Naive thymus-derived CD4-positive, alpha-beta T cell (primary cell): ENCODE results near the gene INHA. TPM values are rescaled to one million over a fixed set of nuclear protein-coding genes. Genes with fewer than 3 reads are reported as not detected.
A peak's percentile ranks its signal among the peaks of the same experiment; 100 is the strongest.

Source experiments
- ATAC-seq: fragments of 150-1000 bp; cut with Tn5 transposase; 2 replicates; pipeline ENCODE4 v1.10.0; 2021; ENCODE audit warnings: mild to moderate bottlenecking, moderate library complexity
- CTCF ChIA-PET: fragments of 350-600 bp; sonication (Branson Sonifier 250); formaldehyde crosslinking; loops from one replicate; lab custom pipeline; 2021; ENCODE audit warnings: antibody characterized with exemption; lab: Charles Lee
- POLR2A ChIA-PET: fragments of 350-600 bp; sonication (Branson Sonifier 250); formaldehyde crosslinking; loops from one replicate; lab custom pipeline; 2021; ENCODE audit warnings: antibody characterized with exemption, inconsistent platforms; lab: Charles Lee
- DNase-seq, 9 donors: peaks; one replicate each; pipeline versions ENCODE4 v3.0.0 to v3.0.0-alpha.2; 2020 to 2022; ENCODE audit warnings: mixed read lengths in 1 of 9
- H3K27ac ChIP-seq: one replicate; pipeline ENCODE4 v1.7.0; 2013; ENCODE audit warnings: mild to moderate bottlenecking, low read depth, low read length, moderate library complexity
- H3K27me3 ChIP-seq, 2 donors: one replicate each; pipeline ENCODE4 v1.7.0; 2013; ENCODE audit warnings: low read length in 2 of 2, mild to moderate bottlenecking in 2 of 2, moderate library complexity in 2 of 2; ENCODE audit not compliant: control insufficient read depth in 2 of 2, insufficient read depth in 2 of 2
- H3K36me3 ChIP-seq, 3 experiments: 1 replicate in 2 of 3; 2 replicates in 1 of 3; pipeline ENCODE4 v1.7.0; 2013; ENCODE audit warnings: low read length in 3 of 3, mild to moderate bottlenecking in 3 of 3, moderate library complexity in 1 of 3; ENCODE audit not compliant: insufficient read depth in 3 of 3, control insufficient read depth in 2 of 3
- H3K4me1 ChIP-seq, 2 donors: one replicate each; pipeline ENCODE4 v1.7.0; 2013; ENCODE audit warnings: low read length in 2 of 2, mild to moderate bottlenecking in 2 of 2, moderate library complexity in 1 of 2; ENCODE audit not compliant: control insufficient read depth in 2 of 2, insufficient read depth in 2 of 2
- H3K4me3 ChIP-seq: 2 replicates; pipeline ENCODE4 v1.7.0; 2013; ENCODE audit warnings: mild to moderate bottlenecking, low read length
- H3K9me3 ChIP-seq, 3 experiments: 1 replicate in 2 of 3; 2 replicates in 1 of 3; pipeline ENCODE4 v1.7.0; 2013; ENCODE audit warnings: low read length in 3 of 3; ENCODE audit not compliant: control insufficient read depth in 2 of 3
- H3K27ac Mint-ChIP-seq, 9 donors: one replicate each; pipeline ENCODE4 v1.8.0; 2020 to 2022; ENCODE audit warnings: mixed read lengths in 9 of 9, mild to moderate bottlenecking in 8 of 9, moderate library complexity in 5 of 9, inconsistent platforms in 2 of 9
- H3K27me3 Mint-ChIP-seq, 5 donors: one replicate each; pipeline ENCODE4 v1.8.0; 2021 to 2022; ENCODE audit warnings: mixed read lengths in 5 of 5, mild to moderate bottlenecking in 1 of 5
- H3K36me3 Mint-ChIP-seq, 5 donors: one replicate each; pipeline ENCODE4 v1.8.0; 2020 to 2022; ENCODE audit warnings: mixed read lengths in 5 of 5, mild to moderate bottlenecking in 3 of 5, inconsistent platforms in 1 of 5
- H3K4me1 Mint-ChIP-seq, 7 donors: one replicate each; pipeline ENCODE4 v1.8.0; 2020 to 2022; ENCODE audit warnings: mixed read lengths in 7 of 7, mild to moderate bottlenecking in 3 of 7, inconsistent platforms in 1 of 7
- H3K4me3 Mint-ChIP-seq, 10 donors: one replicate each; pipeline ENCODE4 v1.8.0; 2020 to 2022; ENCODE audit warnings: mild to moderate bottlenecking in 10 of 10, mixed read lengths in 10 of 10, moderate library complexity in 6 of 10, inconsistent platforms in 2 of 10
- H3K9me3 Mint-ChIP-seq, 11 donors: one replicate each; pipeline ENCODE4 v1.8.0; 2020 to 2022; ENCODE audit warnings: mixed read lengths in 11 of 11, mild to moderate bottlenecking in 4 of 11, inconsistent platforms in 1 of 11, moderate library complexity in 1 of 11
- intact Hi-C, 2 donors: fragments of 100-400 bp; cut with micrococcal nuclease; formaldehyde crosslinking; loops; one replicate each; pipeline ENCODE4 v1.15.1; 2023
- polyA plus RNA-seq, 2 donors: library from polyadenylated mRNA; unstranded; fragments of 300-500 nt; fragmentation: Illumina TruSeq; gene quantifications; one replicate each; pipeline ENCODE4 v1.2.3, GENCODE V29; 2021
- total RNA-seq, 6 experiments: library from RNA in 5 of 6; stranded (reverse) in 5 of 6; gene quantifications; 1 replicate in 5 of 6; 2 replicates in 1 of 6; pipeline ENCODE4 v1.2.3 and lab custom pipeline; 2021 to 2026

INHA gene
- total and polyA plus RNA-seq, 7 experiments from 2014 or later = 0.21 TPM; not detected in 6

GRCh38 chr2:219545295-219545942 lies 26.7 kb upstream of the INHA start:
- DNase-seq (no peak), ATAC-seq (no peak)
- H3K4me3 Mint-ChIP-seq = peak overlapping the region in 5 of 10 donors; percentile 31 to 92 (median 89)
- H3K27me3 Mint-ChIP-seq = peaks cover 0 to 25% (median 13%) of the 10 kb centered on the region in 5 donors
- peaks cover 18 to 30% (median 25%) of the 10 kb centered on the region in 7 donors for H3K4me1 Mint-ChIP-seq
- H3K9me3 Mint-ChIP-seq = peaks cover 0 to 3% (median 0%) of the 10 kb centered on the region in 11 donors
- Histone ChIP-seq H3K27me3 (no peaks in the 10 kb centered on the region), H3K36me3 (no peaks in the 10 kb centered on the region), H3K27ac (no peak overlapping the region), H3K4me3 (no peak overlapping the region), H3K4me1 (peaks cover 10 to 12% of the 10 kb centered on the region in 2 donors), H3K9me3 (no peaks in the 10 kb centered on the region)
- intact Hi-C loops = no loop called here
- peaks cover 0 to 4% (median 0%) of the 10 kb centered on the region in 5 donors for H3K36me3 Mint-ChIP-seq
- ChIA-PET POLR2A (interaction anchor here (0.5 kb wide), 1 partner anchor 334 kb away, joined by 3 read pairs; no protein-coding TSS in a partner anchor), CTCF (interaction anchor here (1.8 to 6.2 kb wide), 2 partner anchors 49 to 98 kb away, joined by 5 to 47 read pairs; a partner anchor contains a TSS)
- peak overlapping the region in 2 of 9 donors; percentile 76 to 78 for H3K27ac Mint-ChIP-seq

GRCh38 chr2:219545943-219546352 lies 26.2 kb upstream of the INHA start:
- peaks cover 10 to 12% of the 10 kb centered on the region in 2 donors for H3K4me1 ChIP-seq
- peaks cover 0 to 31% (median 18%) of the 10 kb centered on the region in 5 donors for H3K27me3 Mint-ChIP-seq
- peaks cover 20 to 30% (median 25%) of the 10 kb centered on the region in 7 donors for H3K4me1 Mint-ChIP-seq
- H3K36me3 ChIP-seq = no peaks in the 10 kb centered on the region
- peaks cover 0 to 2% (median 0%) of the 10 kb centered on the region in 5 donors for H3K36me3 Mint-ChIP-seq
- no peak overlapping the region for H3K27ac Mint-ChIP-seq
- intact Hi-C loops = no loop called here
- no peak overlapping the region for H3K27ac ChIP-seq
- ChIA-PET CTCF (no interaction called here), POLR2A (no interaction called here)
- H3K9me3 ChIP-seq = no peaks in the 10 kb centered on the region
- no peak overlapping the region for H3K4me3 ChIP-seq
- ATAC-seq (no peak), DNase-seq (no peak)
- H3K9me3 Mint-ChIP-seq = peaks cover 0 to 3% (median 0%) of the 10 kb centered on the region in 11 donors
- H3K4me3 Mint-ChIP-seq = peak overlapping the region in 5 of 10 donors; percentile 15 to 39 (median 25)
- no peaks in the 10 kb centered on the region for H3K27me3 ChIP-seq

GRCh38 chr2:219547621-219548020 lies 24.5 kb upstream of the INHA start:
- no peak overlapping the region for H3K27ac Mint-ChIP-seq
- ChIA-PET CTCF (no interaction called here), POLR2A (no interaction called here)
- ATAC-seq = no peak
- peaks cover 0 to 5% of the 10 kb centered on the region in 2 donors for H3K27me3 ChIP-seq
- H3K9me3 Mint-ChIP-seq = peaks cover 0 to 3% (median 0%) of the 10 kb centered on the region in 11 donors
- H3K27me3 Mint-ChIP-seq = peaks cover 0 to 40% (median 21%) of the 10 kb centered on the region in 5 donors
- H3K9me3 ChIP-seq = no peaks in the 10 kb centered on the region
- peaks cover 8% of the 10 kb centered on the region in 2 donors for H3K4me1 ChIP-seq
- no peak overlapping the region for H3K27ac ChIP-seq
- intact Hi-C loops = no loop called here
- peaks cover 16 to 25% (median 19%) of the 10 kb centered on the region in 7 donors for H3K4me1 Mint-ChIP-seq
- H3K4me3 ChIP-seq = no peak overlapping the region
- no peak for DNase-seq
- H3K36me3 ChIP-seq = no peaks in the 10 kb centered on the region
- H3K4me3 Mint-ChIP-seq = no peak overlapping the region
- H3K36me3 Mint-ChIP-seq = no peaks in the 10 kb centered on the region

GRCh38 chr2:219548990-219549389 lies 23.1 kb upstream of the INHA start:
- H3K4me1 ChIP-seq = peaks cover 5 to 13% of the 10 kb centered on the region in 2 donors
- Mint-ChIP-seq H3K36me3 (no peaks in the 10 kb centered on the region), H3K4me3 (peak overlapping the region in 1 of 10 donors; percentile 8), H3K27ac (no peak overlapping the region), H3K9me3 (peaks cover 0 to 3% (median 0%) of the 10 kb centered on the region in 11 donors), H3K27me3 (peaks cover 0 to 50% (median 23%) of the 10 kb centered on the region in 5 donors), H3K4me1 (peaks cover 14 to 28% (median 19%) of the 10 kb centered on the region in 7 donors)
- H3K9me3 ChIP-seq = no peaks in the 10 kb centered on the region
- no peak overlapping the region for H3K4me3 ChIP-seq
- DNase-seq = no peak
- no peak overlapping the region for H3K27ac ChIP-seq
- POLR2A ChIA-PET = interaction anchor here (1.4 kb wide), 1 partner anchor 11 kb away, joined by 3 read pairs; no protein-coding TSS in a partner anchor
- intact Hi-C loops = no loop called here
- ATAC-seq = no peak
- H3K27me3 ChIP-seq = peaks cover 2 to 14% of the 10 kb centered on the region in 2 donors
- no peaks in the 10 kb centered on the region for H3K36me3 ChIP-seq
- CTCF ChIA-PET = no interaction called here

- Mint-ChIP-seq H3K27ac (no peak overlapping the region), H3K4me1 (peaks cover 8 to 24% (median 13%) of the 10 kb centered on the region in 7 donors), H3K9me3 (no peaks in the 10 kb centered on the region), H3K4me3 (no peak overlapping the region), H3K27me3 (peaks cover 0 to 47% (median 26%) of the 10 kb centered on the region in 5 donors), H3K36me3 (no peaks in the 10 kb centered on the region)
- Histone ChIP-seq H3K36me3 (no peaks in the 10 kb centered on the region), H3K27ac (no peak overlapping the region), H3K9me3 (no peaks in the 10 kb centered on the region), H3K4me3 (no peak overlapping the region), H3K4me1 (peaks cover 5 to 13% of the 10 kb centered on the region in 2 donors), H3K27me3 (peaks cover 3 to 17% of the 10 kb centered on the region in 2 donors)
- CTCF ChIA-PET = no interaction called here
- no peak for DNase-seq
- intact Hi-C loops = no loop called here
- POLR2A ChIA-PET = interaction anchor here (1.4 kb wide), 1 partner anchor 10 kb away, joined by 3 read pairs; no protein-coding TSS in a partner anchor
- no peak for ATAC-seq
Observed at GRCh38 chr2:219549619-219550018, 22.5 kb upstream of the INHA start.

GRCh38 chr2:219551441-219552381 lies 20.4 kb upstream of the INHA start:
- no peak overlapping the region for H3K27ac ChIP-seq
- intact Hi-C loops = loop anchor here (1.0 to 2.0 kb wide), 4 partner anchors 8 to 53 kb away; partner anchors contain the start of genes CHPF (in 2 of the 2), GMPPA (in 2 of the 2) and STK11IP (in 2 of the 2)
- Mint-ChIP-seq H3K27ac (peak overlapping the region in 4 of 9 donors; percentile 14 to 59 (median 54)), H3K27me3 (peaks cover 0 to 45% (median 32%) of the 10 kb centered on the region in 5 donors), H3K4me3 (peak overlapping the region; percentile 60 to 85 (median 78)), H3K36me3 (no peaks in the 10 kb centered on the region), H3K4me1 (peaks cover 5 to 20% (median 8%) of the 10 kb centered on the region in 7 donors), H3K9me3 (no peaks in the 10 kb centered on the region)
- H3K27me3 ChIP-seq = peaks cover 3 to 17% of the 10 kb centered on the region in 2 donors
- no peaks in the 10 kb centered on the region for H3K9me3 ChIP-seq
- ATAC-seq = peak; percentile 1
- H3K4me3 ChIP-seq = peak overlapping the region; percentile 57
- POLR2A ChIA-PET = interaction anchor here (0.6 to 1.6 kb wide), 3 partner anchors 8 to 102 kb away, joined by 3 to 6 read pairs (median 4); partner anchors contain the start of genes CHPF and TMEM198
- no peaks in the 10 kb centered on the region for H3K36me3 ChIP-seq
- H3K4me1 ChIP-seq = peaks cover 5 to 13% of the 10 kb centered on the region in 2 donors
- CTCF ChIA-PET = no interaction called here
- DNase-seq = peak in 6 of 9 donors; percentile 17 to 38 (median 26)
